ENCODE data around the gene OR52I1.

The OR52I1 gene

GRCh38 chr11:4610258-4610935 lies 16.6 kb downstream of the OR52I1 start:
- Histone ChIP-seq H3K27ac (ENCODE audit: low read depth in 2 of 2, low read length in 2 of 2) (no peak overlapping the region), H3K36me3 (ENCODE audit: control insufficient read depth in 2 of 2, insufficient read depth in 2 of 2, low read length in 2 of 2) (no peaks in the 10 kb centered on the region), H3K4me3 (ENCODE audit: low read length in 2 of 2) (peak overlapping the region in 1 of 2 donors; percentile 39)

DNA sequence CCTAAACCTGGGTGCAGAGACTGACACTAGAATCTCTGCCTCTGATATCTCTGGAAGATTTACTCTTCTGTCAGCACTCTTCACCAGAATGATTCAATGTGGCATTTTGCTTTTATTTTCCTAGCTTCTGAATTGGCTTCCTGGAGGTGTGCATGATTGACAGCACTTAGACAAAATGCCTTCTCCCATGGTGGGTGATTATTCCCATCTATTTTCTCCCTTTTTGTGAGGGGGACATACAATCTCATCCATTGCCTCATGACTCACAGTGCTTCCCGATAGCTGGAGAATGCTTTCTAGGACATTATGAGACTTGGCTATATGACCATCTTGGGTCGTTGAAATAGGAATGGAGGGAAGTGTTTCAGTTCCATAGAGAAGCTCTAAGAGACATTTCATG lies 18.1 kb downstream of the OR52I1 start:
- no peak overlapping the region for H3K4me3 ChIP-seq (ENCODE audit: low read length in 2 of 2)
- no peaks in the 10 kb centered on the region for H3K36me3 ChIP-seq (ENCODE audit: control insufficient read depth in 2 of 2, insufficient read depth in 2 of 2, low read length in 2 of 2)
- H3K27ac ChIP-seq (ENCODE audit: low read depth in 2 of 2, low read length in 2 of 2) = no peak overlapping the region
- H3K27me3 ChIP-seq (ENCODE audit: control insufficient read depth in 2 of 2, insufficient read depth in 2 of 2, low read length in 2 of 2) = no peaks in the 10 kb centered on the region
- H3K4me1 ChIP-seq (ENCODE audit: control insufficient read depth in 2 of 2, insufficient read depth in 2 of 2, low read length in 2 of 2) = peaks cover under 1 to 5% of the 10 kb centered on the region in 2 donors
- no peaks in the 10 kb centered on the region for H3K9me3 ChIP-seq (ENCODE audit: control insufficient read depth in 2 of 2, low read length in 2 of 2)
- H3K9ac ChIP-seq (ENCODE audit: low read depth in 1 of 2, low read length in 2 of 2) = no peak overlapping the region

More at GRCh38 chr11:4610258-4610935, 16.6 kb downstream of the OR52I1 start:
- H3K4me1 ChIP-seq (ENCODE audit: control insufficient read depth in 2 of 2, insufficient read depth in 2 of 2, low read length in 2 of 2) = peaks cover 3 to 7% of the 10 kb centered on the region in 2 donors
- H3K27me3 ChIP-seq (ENCODE audit: control insufficient read depth in 2 of 2, insufficient read depth in 2 of 2, low read length in 2 of 2) = no peaks in the 10 kb centered on the region
- no peaks in the 10 kb centered on the region for H3K9me3 ChIP-seq (ENCODE audit: control insufficient read depth in 2 of 2, low read length in 2 of 2)
- no peak overlapping the region for H3K9ac ChIP-seq (ENCODE audit: low read depth in 1 of 2, low read length in 2 of 2)

GRCh38 chr11:4615856-4616444 lies 22.1 kb downstream of the OR52I1 start:
- no peaks in the 10 kb centered on the region for H3K27me3 ChIP-seq (ENCODE audit: control insufficient read depth in 2 of 2, insufficient read depth in 2 of 2, low read length in 2 of 2)
- H3K9me3 ChIP-seq (ENCODE audit: control insufficient read depth in 2 of 2, low read length in 2 of 2) = no peaks in the 10 kb centered on the region
- H3K4me3 ChIP-seq (ENCODE audit: low read length in 2 of 2) = no peak overlapping the region
- H3K27ac ChIP-seq (ENCODE audit: low read depth in 2 of 2, low read length in 2 of 2) = no peak overlapping the region
- H3K4me1 ChIP-seq (ENCODE audit: control insufficient read depth in 2 of 2, insufficient read depth in 2 of 2, low read length in 2 of 2) = no peaks in the 10 kb centered on the region
- H3K36me3 ChIP-seq (ENCODE audit: control insufficient read depth in 2 of 2, insufficient read depth in 2 of 2, low read length in 2 of 2) = no peaks in the 10 kb centered on the region
- H3K9ac ChIP-seq (ENCODE audit: low read depth in 1 of 2, low read length in 2 of 2) = no peak overlapping the region

GRCh38 chr11:4619514-4619913 lies 25.7 kb downstream of the OR52I1 start:
- Histone ChIP-seq H3K27me3 (ENCODE audit: control insufficient read depth in 2 of 2, insufficient read depth in 2 of 2, low read length in 2 of 2) (no peaks in the 10 kb centered on the region), H3K9ac (ENCODE audit: low read depth in 1 of 2, low read length in 2 of 2) (no peak overlapping the region), H3K4me3 (ENCODE audit: low read length in 2 of 2) (no peak overlapping the region), H3K4me1 (ENCODE audit: control insufficient read depth in 2 of 2, insufficient read depth in 2 of 2, low read length in 2 of 2) (no peaks in the 10 kb centered on the region), H3K36me3 (ENCODE audit: control insufficient read depth in 2 of 2, insufficient read depth in 2 of 2, low read length in 2 of 2) (no peaks in the 10 kb centered on the region), H3K27ac (ENCODE audit: low read depth in 2 of 2, low read length in 2 of 2) (no peak overlapping the region), H3K9me3 (ENCODE audit: control insufficient read depth in 2 of 2, low read length in 2 of 2) (no peaks in the 10 kb centered on the region)

GRCh38 chr11:4626207-4627099 lies 32.6 kb downstream of the OR52I1 start:
- Histone ChIP-seq H3K4me1 (ENCODE audit: control insufficient read depth in 2 of 2, insufficient read depth in 2 of 2, low read length in 2 of 2) (no peaks in the 10 kb centered on the region), H3K27ac (ENCODE audit: low read depth in 2 of 2, low read length in 2 of 2) (no peak overlapping the region), H3K9me3 (ENCODE audit: control insufficient read depth in 2 of 2, low read length in 2 of 2) (peaks cover 0 to 4% of the 10 kb centered on the region in 2 donors), H3K36me3 (ENCODE audit: control insufficient read depth in 2 of 2, insufficient read depth in 2 of 2, low read length in 2 of 2) (no peaks in the 10 kb centered on the region), H3K27me3 (ENCODE audit: control insufficient read depth in 2 of 2, insufficient read depth in 2 of 2, low read length in 2 of 2) (no peaks in the 10 kb centered on the region), H3K4me3 (ENCODE audit: low read length in 2 of 2) (no peak overlapping the region), H3K9ac (ENCODE audit: low read depth in 1 of 2, low read length in 2 of 2) (no peak overlapping the region)

DNA sequence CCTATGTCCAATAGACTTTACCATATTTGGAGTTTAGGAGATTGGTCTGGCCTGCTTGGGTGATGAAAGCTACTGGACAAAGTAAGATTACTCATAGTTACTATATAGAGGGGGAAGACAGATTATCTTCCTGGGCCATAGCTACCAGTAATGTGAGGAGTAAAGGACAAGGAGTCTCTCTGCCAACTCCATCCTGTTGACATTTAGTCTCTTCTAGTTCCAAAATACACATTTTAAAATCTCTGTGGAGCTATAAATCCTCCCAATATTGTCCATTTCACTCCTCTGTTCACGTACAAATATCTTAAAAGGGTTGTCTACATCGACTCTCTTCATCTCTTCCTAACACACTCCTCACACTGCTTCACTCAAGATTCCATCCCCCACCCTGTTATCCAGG lies 42.3 kb downstream of the OR52I1 start:
- Histone ChIP-seq H3K36me3 (ENCODE audit: control insufficient read depth in 2 of 2, insufficient read depth in 2 of 2, low read length in 2 of 2) (no peaks in the 10 kb centered on the region), H3K27me3 (ENCODE audit: control insufficient read depth in 2 of 2, insufficient read depth in 2 of 2, low read length in 2 of 2) (no peaks in the 10 kb centered on the region), H3K4me3 (ENCODE audit: low read length in 2 of 2) (no peak overlapping the region), H3K27ac (ENCODE audit: low read depth in 2 of 2, low read length in 2 of 2) (no peak overlapping the region), H3K4me1 (ENCODE audit: control insufficient read depth in 2 of 2, insufficient read depth in 2 of 2, low read length in 2 of 2) (peaks cover 3% of the 10 kb centered on the region in 2 donors), H3K9me3 (ENCODE audit: control insufficient read depth in 2 of 2, low read length in 2 of 2) (no peaks in the 10 kb centered on the region), H3K9ac (ENCODE audit: low read depth in 1 of 2, low read length in 2 of 2) (no peak overlapping the region)

DNA sequence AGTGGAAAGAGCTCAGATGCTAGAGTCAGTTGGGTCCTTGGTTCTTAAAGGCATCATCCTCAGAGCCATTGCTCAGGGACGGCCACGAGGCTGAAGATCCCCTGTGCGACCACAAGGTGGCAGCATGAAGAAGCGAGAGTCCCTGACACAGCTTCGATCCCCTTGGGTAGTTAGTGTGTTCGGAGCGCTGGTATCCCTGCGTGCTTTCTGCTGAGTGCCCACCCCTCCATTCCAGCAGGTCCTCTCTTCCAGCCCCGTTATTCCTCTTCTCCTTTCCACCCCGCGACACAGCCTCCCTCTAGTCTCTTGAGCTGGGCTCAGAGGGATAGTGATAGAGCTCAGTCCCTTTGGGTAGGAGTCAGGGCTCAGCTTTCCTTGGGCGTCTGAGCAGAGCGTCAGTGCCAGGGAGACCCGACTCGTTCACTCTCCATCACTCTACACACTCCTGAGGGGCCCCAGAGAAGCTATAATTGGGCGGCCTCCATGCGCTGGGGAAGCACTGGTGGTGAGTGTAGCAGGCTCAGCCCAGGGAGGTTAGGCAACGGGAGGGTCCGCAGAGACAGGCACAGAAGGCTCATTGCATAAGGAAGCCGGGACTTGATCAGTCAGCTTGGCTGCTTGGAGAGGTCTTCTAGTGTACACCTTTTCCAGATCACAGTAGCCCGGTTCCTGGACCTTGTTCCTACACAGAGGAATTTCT lies 43.3 kb downstream of the OR52I1 start, which contains the start of gene OR51D1:
TSS of gene OR51D1 (plus strand) at position 516 of the 700 bp plus-strand sequence. CDS start 2,314 bp downstream, outside the sequence.
- H3K27me3 ChIP-seq (ENCODE audit: control insufficient read depth in 2 of 2, insufficient read depth in 2 of 2, low read length in 2 of 2) = no peaks in the 10 kb centered on the region
- H3K36me3 ChIP-seq (ENCODE audit: control insufficient read depth in 2 of 2, insufficient read depth in 2 of 2, low read length in 2 of 2) = no peaks in the 10 kb centered on the region
- no peaks in the 10 kb centered on the region for H3K9me3 ChIP-seq (ENCODE audit: control insufficient read depth in 2 of 2, low read length in 2 of 2)
- peaks cover 3% of the 10 kb centered on the region in 2 donors for H3K4me1 ChIP-seq (ENCODE audit: control insufficient read depth in 2 of 2, insufficient read depth in 2 of 2, low read length in 2 of 2)
- H3K4me3 ChIP-seq (ENCODE audit: low read length in 2 of 2) = peak within 1 kb of the TSS; percentile 50 to 55
- H3K27ac ChIP-seq (ENCODE audit: low read depth in 2 of 2, low read length in 2 of 2) = no peak within 1 kb of the TSS
- H3K9ac ChIP-seq (ENCODE audit: low read depth in 1 of 2, low read length in 2 of 2) = no peak within 1 kb of the TSS

DNA sequence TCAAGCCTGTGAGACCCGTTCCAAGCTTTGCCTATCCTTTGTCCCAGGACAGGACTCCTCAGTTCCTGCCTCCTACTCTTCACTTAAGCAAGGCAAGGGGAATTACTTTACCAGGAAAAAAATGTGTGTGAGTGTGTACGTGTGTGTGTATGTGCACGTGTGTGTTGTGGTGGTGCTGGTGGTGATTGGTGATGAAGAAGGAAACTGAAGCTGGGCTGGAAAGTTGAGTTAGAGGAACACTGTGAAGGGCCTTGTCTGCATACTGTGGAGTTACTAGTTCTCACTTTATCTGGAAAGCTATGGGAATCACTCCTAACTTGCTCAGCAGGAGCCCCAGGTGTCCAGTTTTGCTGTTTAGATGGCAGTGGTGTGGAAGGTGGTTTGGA lies 43.8 kb downstream of the OR52I1 start:
- H3K4me1 ChIP-seq (ENCODE audit: control insufficient read depth in 2 of 2, insufficient read depth in 2 of 2, low read length in 2 of 2) = peaks cover 3% of the 10 kb centered on the region in 2 donors
- no peak overlapping the region for H3K4me3 ChIP-seq (ENCODE audit: low read length in 2 of 2)
- H3K36me3 ChIP-seq (ENCODE audit: control insufficient read depth in 2 of 2, insufficient read depth in 2 of 2, low read length in 2 of 2) = no peaks in the 10 kb centered on the region
- no peaks in the 10 kb centered on the region for H3K9me3 ChIP-seq (ENCODE audit: control insufficient read depth in 2 of 2, low read length in 2 of 2)
- H3K27ac ChIP-seq (ENCODE audit: low read depth in 2 of 2, low read length in 2 of 2) = no peak overlapping the region
- H3K9ac ChIP-seq (ENCODE audit: low read depth in 1 of 2, low read length in 2 of 2) = no peak overlapping the region
- H3K27me3 ChIP-seq (ENCODE audit: control insufficient read depth in 2 of 2, insufficient read depth in 2 of 2, low read length in 2 of 2) = no peaks in the 10 kb centered on the region

DNA sequence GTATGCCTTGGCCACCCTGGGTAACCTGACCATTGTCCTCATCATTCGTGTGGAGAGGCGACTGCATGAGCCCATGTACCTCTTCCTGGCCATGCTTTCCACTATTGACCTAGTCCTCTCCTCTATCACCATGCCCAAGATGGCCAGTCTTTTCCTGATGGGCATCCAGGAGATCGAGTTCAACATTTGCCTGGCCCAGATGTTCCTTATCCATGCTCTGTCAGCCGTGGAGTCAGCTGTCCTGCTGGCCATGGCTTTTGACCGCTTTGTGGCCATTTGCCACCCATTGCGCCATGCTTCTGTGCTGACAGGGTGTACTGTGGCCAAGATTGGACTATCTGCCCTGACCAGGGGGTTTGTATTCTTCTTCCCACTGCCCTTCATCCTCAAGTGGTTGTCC lies 46.1 kb downstream of the OR52I1 start:
- no peaks in the 10 kb centered on the region for H3K27me3 ChIP-seq (ENCODE audit: control insufficient read depth in 2 of 2, insufficient read depth in 2 of 2, low read length in 2 of 2)

More for the DNA sequence above, 46.1 kb downstream of the OR52I1 start:
- Histone ChIP-seq H3K36me3 (ENCODE audit: control insufficient read depth in 2 of 2, insufficient read depth in 2 of 2, low read length in 2 of 2) (no peaks in the 10 kb centered on the region), H3K9me3 (ENCODE audit: control insufficient read depth in 2 of 2, low read length in 2 of 2) (no peaks in the 10 kb centered on the region), H3K4me1 (ENCODE audit: control insufficient read depth in 2 of 2, insufficient read depth in 2 of 2, low read length in 2 of 2) (peaks cover 3% of the 10 kb centered on the region in 2 donors), H3K27ac (ENCODE audit: low read depth in 2 of 2, low read length in 2 of 2) (no peak overlapping the region), H3K4me3 (ENCODE audit: low read length in 2 of 2) (no peak overlapping the region), H3K9ac (ENCODE audit: low read depth in 1 of 2, low read length in 2 of 2) (no peak overlapping the region)

Measured in mucosa of rectum (tissue), 2 donors.